ENCODE results near the gene SUMF1. TPM values are rescaled to one million over a fixed set of nuclear protein-coding genes. Genes with fewer than 3 reads are reported as not detected.

The SUMF1 gene
- total and polyA plus RNA-seq, 4 donors, result 13.0 to 34.2 (median 23.5) TPM

GRCh38 chr3:4461468-4462090 is 5.5 kb downstream of the SUMF1 start:
- Histone ChIP-seq H3K4me3 (ENCODE audit: low read depth in 1 of 3, low read length in 3 of 3) (no peak overlapping the region), H3K9me3 (ENCODE audit: control insufficient read depth in 4 of 4, low read length in 3 of 4) (no peaks in the 10 kb centered on the region), H3K4me1 (ENCODE audit: control insufficient read depth in 4 of 4, insufficient read depth in 4 of 4, low read length in 3 of 4) (peaks cover 1 to 7% (median 5%) of the 10 kb centered on the region in 4 donors), H3K36me3 (ENCODE audit: control insufficient read depth in 4 of 4, insufficient read depth in 3 of 4, low read depth in 1 of 4, low read length in 3 of 4) (no peaks in the 10 kb centered on the region), H3K9ac (ENCODE audit: low read depth in 1 of 2, low read length in 2 of 2) (no peak overlapping the region), H3K27me3 (ENCODE audit: control insufficient read depth in 4 of 4, insufficient read depth in 4 of 4, low read length in 3 of 4) (no peaks in the 10 kb centered on the region), H3K27ac (ENCODE audit: low read depth in 1 of 2, low read length in 2 of 2) (no peak overlapping the region)
- 82% methylated on average over 2 of the region's 2 CpGs for WGBS
- no peak for DNase-seq (ENCODE audit: low spot score)
- no peak for TF ChIP-seq GABPA (IDR thresholded peaks at IDR 0.05 in 1 of 2, conservative IDR thresholded peaks at IDR 0.05 in 1 of 2)
- TF ChIP-seq, protein P1, sequence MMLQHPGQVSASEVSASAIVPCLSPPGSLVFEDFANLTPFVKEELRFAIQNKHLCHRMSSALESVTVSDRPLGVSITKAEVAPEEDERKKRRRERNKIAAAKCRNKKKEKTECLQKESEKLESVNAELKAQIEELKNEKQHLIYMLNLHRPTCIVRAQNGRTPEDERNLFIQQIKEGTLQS (IDR thresholded peaks at IDR 0.05), result no peak
- no peak for TF ChIP-seq CTCF (IDR thresholded peaks at IDR 0.05; ENCODE audit: low read depth, low read length, missing input control)
- no peak for TF ChIP-seq TAF1 (conservative IDR thresholded peaks at IDR 0.05)
- TF ChIP-seq, protein P2, sequence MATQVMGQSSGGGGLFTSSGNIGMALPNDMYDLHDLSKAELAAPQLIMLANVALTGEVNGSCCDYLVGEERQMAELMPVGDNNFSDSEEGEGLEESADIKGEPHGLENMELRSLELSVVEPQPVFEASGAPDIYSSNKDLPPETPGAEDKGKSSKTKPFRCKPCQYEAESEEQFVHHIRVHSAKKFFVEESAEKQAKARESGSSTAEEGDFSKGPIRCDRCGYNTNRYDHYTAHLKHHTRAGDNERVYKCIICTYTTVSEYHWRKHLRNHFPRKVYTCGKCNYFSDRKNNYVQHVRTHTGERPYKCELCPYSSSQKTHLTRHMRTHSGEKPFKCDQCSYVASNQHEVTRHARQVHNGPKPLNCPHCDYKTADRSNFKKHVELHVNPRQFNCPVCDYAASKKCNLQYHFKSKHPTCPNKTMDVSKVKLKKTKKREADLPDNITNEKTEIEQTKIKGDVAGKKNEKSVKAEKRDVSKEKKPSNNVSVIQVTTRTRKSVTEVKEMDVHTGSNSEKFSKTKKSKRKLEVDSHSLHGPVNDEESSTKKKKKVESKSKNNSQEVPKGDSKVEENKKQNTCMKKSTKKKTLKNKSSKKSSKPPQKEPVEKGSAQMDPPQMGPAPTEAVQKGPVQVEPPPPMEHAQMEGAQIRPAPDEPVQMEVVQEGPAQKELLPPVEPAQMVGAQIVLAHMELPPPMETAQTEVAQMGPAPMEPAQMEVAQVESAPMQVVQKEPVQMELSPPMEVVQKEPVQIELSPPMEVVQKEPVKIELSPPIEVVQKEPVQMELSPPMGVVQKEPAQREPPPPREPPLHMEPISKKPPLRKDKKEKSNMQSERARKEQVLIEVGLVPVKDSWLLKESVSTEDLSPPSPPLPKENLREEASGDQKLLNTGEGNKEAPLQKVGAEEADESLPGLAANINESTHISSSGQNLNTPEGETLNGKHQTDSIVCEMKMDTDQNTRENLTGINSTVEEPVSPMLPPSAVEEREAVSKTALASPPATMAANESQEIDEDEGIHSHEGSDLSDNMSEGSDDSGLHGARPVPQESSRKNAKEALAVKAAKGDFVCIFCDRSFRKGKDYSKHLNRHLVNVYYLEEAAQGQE (IDR thresholded peaks at IDR 0.05), result no peak
- TF ChIP-seq, protein P3, sequence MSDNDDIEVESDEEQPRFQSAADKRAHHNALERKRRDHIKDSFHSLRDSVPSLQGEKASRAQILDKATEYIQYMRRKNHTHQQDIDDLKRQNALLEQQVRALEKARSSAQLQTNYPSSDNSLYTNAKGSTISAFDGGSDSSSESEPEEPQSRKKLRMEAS (IDR thresholded peaks at IDR 0.05), result no peak
- no peak for TF ChIP-seq RAD21 (IDR thresholded peaks at IDR 0.05)
- TF ChIP-seq HNF4A (conservative IDR thresholded peaks at IDR 0.05), result no peak
- no peak for TF ChIP-seq FOXA1 (IDR thresholded peaks at IDR 0.05)
- no peak for TF ChIP-seq JUND (IDR thresholded peaks at IDR 0.05)

DNA sequence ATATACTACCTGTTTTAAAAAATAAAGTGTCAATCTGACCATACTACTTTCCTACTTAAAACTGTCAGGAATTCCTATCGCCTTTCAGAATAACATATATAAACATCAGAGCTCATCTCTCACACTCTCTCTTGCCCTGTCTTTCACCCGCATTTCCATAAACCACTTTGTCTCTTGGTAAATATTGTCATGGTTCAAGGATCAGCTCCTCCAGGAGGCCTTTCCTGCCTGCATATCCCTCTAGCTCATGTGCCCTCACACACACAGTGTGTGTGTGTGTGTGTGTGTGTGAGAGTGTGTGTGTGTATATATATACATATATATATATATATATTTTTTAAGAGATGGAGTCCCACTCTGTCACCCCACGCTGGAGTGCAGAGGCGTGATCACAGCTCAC is 6.7 kb downstream of the SUMF1 start:
- no peaks in the 10 kb centered on the region for H3K4me1 ChIP-seq (ENCODE audit: control insufficient read depth in 4 of 4, insufficient read depth in 4 of 4, low read length in 3 of 4)
- WGBS, result 92% methylated on average over 4 of the region's 4 CpGs
- TF ChIP-seq RAD21 (IDR thresholded peaks at IDR 0.05), result no peak
- TF ChIP-seq JUND (IDR thresholded peaks at IDR 0.05), result no peak
- TF ChIP-seq NR2F2 (IDR thresholded peaks at IDR 0.05), result no peak
- no peak for TF ChIP-seq GABPA (IDR thresholded peaks at IDR 0.05 in 1 of 2, conservative IDR thresholded peaks at IDR 0.05 in 1 of 2)
- TF ChIP-seq, protein P3 (IDR thresholded peaks at IDR 0.05), result no peak
- TF ChIP-seq, protein P2 (IDR thresholded peaks at IDR 0.05), result no peak
- no peak for TF ChIP-seq FOXA2 (IDR thresholded peaks at IDR 0.05)
- TF ChIP-seq RXRA (IDR thresholded peaks at IDR 0.05), result no peak
- TF ChIP-seq, protein P1 (IDR thresholded peaks at IDR 0.05), result no peak
- TF ChIP-seq YY1 (IDR thresholded peaks at IDR 0.05), result no peak
- TF ChIP-seq HNF4G (IDR thresholded peaks at IDR 0.05), result no peak
- no peak for TF ChIP-seq TAF1 (conservative IDR thresholded peaks at IDR 0.05)
- TF ChIP-seq EGR1 (IDR thresholded peaks at IDR 0.05; ENCODE audit: low read depth in 2 of 2), result no peak
- TF ChIP-seq FOXA1 (IDR thresholded peaks at IDR 0.05), result no peak
- TF ChIP-seq ZBTB33 (IDR thresholded peaks at IDR 0.05), result no peak

More for the DNA sequence above, 6.7 kb downstream of the SUMF1 start:
- H3K27ac ChIP-seq (ENCODE audit: low read depth in 1 of 2, low read length in 2 of 2), result no peak overlapping the region
- H3K36me3 ChIP-seq (ENCODE audit: control insufficient read depth in 4 of 4, insufficient read depth in 3 of 4, low read depth in 1 of 4, low read length in 3 of 4), result no peaks in the 10 kb centered on the region
- H3K4me3 ChIP-seq (ENCODE audit: low read depth in 1 of 3, low read length in 3 of 3), result no peak overlapping the region
- no peak for DNase-seq (ENCODE audit: low spot score)
- H3K27me3 ChIP-seq (ENCODE audit: control insufficient read depth in 4 of 4, insufficient read depth in 4 of 4, low read length in 3 of 4), result no peaks in the 10 kb centered on the region
- no peaks in the 10 kb centered on the region for H3K9me3 ChIP-seq (ENCODE audit: control insufficient read depth in 4 of 4, low read length in 3 of 4)
- H3K9ac ChIP-seq (ENCODE audit: low read depth in 1 of 2, low read length in 2 of 2), result no peak overlapping the region
